Stimulated activated CD4-positive, alpha-beta T cell treated with anti-CD3 and anti-CD28 coated beads, TNF-alpha, amount 100 ng/mL, for 24 hours (primary cell): ENCODE measurements around the gene SCAPER.
A peak's percentile ranks its signal among the peaks of the same experiment; 100 is the strongest.
"Not testable (repeated sequence)": the region's sequence is repeated elsewhere in the genome, so short reads cannot be mapped to it uniquely, and the experiment has no call there.

Experiments
- DNase-seq, 3 experiments: peaks; one replicate each; pipeline ENCODE4 v3.0.0-alpha.2; 2020; ENCODE audit warnings: low read depth in 3 of 3

The SCAPER gene

DNA sequence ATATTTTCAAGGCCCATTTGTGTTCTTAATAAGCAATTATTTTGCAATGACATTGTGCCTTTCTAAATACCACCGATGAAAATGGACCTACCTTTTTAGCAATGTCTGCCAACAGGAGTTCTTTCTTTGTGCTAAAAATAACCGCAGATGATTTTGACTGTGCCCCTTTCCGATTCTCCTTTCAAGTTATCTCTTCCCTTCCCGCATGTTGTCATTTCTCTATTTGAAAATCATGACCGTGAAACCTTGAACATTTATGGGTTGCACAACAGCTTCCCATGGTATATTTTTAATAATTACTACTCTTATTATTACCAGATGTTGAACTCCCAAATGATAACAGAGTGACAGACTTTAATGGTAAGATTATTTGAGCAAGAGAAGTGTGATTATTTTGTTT is 583.5 kb downstream of the SCAPER start:
- DNase-seq = no peak

DNA sequence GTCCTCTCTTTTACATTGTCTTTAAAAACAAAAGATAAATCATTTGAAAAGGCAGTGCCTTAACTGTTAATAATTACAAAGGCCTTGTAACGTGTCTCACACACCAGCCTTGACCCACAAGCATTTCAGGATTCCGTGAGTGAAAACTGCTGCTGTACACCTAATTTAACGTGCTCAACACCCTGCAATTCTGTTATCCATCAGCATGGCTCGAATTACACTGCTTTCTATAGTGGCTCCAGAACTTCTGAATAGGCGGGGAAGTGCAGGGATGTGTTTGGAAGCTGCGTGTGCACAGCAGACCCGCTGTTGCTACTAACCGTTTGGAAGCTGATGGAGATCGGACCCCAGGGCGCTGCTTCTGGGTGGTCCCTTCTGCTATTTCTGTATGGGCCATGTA is 584.0 kb downstream of the SCAPER start:
- DNase-seq = no peak

DNA sequence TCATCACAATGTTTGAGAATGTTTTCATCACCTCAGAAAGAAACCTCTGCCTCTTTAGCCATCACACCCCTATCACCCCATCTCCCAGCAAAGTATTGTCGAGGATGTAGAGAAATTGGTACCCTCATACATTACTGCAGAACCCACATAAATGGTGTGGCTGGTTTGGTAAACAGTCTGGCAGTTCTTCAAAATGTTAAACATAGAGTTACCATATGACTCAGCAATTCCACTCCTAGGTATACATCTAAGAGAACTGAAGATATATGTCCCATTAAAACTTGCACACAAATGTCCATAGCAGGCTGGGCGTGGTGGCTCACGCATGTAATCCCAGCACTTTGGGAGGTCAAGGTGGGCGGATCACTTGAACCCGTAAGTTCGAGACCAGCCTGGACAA is 585.1 kb downstream of the SCAPER start:
- no peak for DNase-seq

DNA sequence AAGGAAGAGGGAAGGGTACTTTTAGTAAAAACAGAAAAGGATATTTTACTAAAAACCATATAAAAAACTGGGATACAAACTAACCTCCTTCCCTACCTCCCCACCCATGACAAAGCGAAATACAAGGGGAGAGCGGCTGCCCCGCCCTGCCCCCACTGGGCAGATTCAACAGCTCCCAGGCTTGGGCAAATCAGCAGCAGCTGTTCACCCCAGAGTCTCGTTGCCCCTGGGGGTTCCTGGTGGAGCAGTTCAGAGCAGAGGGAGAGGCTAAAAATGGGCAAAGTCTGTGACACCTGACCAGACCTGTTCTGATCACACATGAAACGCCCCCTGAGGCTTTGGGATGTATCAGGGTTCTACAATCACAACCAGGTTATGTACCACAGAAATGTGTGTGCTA is 591.4 kb downstream of the SCAPER start:
- DNase-seq = no peak

DNA sequence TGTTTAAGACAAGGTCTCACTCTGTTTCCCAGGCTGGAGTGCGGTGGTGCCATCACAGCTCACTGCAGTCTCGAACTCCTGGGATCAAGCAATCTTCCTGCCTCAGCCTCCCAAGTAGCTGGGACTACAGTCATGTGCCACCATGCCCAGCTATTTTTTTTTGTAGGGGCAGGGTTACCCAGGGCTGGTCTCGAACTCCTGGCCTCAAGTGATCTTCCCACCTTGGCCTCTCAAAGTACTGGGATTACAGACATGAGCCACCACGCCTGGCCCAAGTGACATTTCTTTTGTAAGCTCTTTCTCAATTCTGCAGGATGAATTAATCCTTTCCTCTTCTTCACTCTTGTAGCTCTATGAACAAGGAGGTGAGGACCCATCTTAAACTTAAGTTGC is 592.0 kb downstream of the SCAPER start:
- DNase-seq = not testable (repeated sequence)

DNA sequence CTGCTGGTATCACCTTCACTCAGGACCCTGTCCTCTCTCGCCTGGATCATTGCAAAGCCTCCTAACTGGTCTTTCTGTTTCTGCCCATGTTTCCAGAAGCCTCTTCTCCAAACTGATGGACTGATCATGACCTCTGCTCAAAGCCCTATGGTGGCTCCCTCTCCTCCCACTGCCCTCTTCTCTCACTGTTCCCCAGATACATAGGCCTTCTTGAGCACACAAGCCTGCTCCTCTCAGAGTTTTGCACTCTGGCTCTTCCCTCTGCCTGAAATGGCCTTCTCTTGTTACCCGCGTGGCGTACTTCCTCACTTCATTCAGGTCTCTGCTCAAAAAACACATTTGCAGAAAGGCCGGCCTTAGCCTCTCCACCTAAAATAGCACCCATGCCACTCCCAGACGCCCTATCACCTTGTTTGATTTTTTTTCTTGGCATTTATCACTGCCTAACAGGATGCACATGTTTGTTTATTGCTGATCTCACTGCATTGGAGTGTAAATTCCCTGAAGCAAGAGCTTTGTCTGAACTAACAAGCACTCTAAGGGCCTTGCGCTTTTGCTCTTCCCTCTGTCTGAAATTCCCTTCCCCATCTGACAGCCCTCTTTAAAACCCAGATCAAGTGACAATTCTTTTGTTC is 592.5 kb downstream of the SCAPER start:
- DNase-seq = no peak

DNA sequence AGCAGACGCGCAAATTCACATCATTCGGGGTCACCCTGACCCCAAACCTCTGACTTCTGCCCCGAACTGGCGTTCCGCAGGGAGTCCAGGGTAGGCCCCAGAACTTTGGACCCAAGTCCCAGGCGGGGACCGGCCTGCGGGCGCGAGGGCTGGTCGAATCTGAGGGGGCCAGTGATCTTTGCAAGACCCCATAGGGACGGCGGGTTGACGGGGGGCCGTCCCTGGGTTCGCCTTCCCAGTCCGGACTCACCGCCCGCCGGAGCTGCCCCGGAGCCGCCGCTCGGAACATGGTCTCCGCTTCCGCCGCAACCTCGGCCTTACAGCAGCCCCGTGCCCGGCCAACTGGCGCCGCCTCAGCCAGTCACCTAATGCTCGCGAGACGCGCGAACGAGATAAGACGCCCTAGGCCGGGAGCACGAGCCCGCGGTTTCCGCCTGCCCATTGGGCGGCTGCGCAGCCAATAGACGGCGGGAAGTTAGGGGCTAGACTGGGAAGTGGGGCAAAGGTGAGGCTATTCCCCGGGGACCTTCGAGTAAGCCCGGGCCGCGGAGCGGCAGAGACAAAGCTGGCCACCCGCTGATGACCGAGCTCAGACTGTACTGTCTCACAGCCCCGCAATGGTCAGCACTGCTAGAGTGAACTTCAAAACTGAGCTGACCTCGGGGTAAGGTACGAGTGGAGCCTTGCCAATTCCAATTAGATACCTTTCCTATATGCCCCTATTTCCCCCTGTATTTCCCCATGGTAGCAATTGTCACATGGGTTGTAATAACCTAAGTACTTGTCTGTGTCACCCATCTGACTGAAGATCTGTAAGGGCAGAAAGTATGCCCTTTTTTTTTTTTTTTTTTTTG is 593.8 kb downstream of the SCAPER start, which contains the start of gene ETFA:
Gene ETFA, minus strand, starts transcription at position 370 of the 854 bp plus-strand sequence. Its CDS starts 81 bp downstream, at position 289.
- peak; percentile 82 to 95 (median 85) for DNase-seq

DNA sequence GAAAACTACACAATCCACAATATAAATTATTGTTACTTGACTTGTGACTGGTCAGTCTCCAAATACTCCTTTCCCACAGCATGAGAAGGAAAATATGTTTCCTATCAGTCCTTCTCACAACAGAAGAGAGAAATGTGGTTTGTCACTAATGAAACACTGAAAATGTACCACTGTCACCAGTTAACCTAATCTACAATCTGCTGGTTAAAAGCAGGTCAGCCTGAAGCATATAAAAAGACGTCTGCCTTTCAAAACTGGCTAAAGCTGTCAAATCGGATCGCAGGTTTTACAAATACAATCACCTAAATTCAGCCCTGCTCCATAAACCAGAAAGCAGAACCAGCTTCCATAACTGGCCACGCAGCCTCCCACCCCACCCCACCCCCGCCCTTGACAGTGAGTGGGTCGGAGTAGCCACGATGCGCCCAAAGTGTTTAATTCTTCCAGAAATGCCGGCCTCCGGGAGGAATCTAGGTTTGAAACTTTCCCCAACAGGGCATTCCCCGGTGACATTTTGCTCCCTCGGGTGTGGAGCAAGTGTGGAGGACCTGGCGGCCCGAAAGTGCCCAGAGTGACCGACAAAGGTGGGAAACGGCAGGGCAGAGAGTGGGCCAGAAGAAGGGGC is 594.6 kb downstream of the SCAPER start:
- peak in 1 of 3 experiments; percentile 6 for DNase-seq

DNA sequence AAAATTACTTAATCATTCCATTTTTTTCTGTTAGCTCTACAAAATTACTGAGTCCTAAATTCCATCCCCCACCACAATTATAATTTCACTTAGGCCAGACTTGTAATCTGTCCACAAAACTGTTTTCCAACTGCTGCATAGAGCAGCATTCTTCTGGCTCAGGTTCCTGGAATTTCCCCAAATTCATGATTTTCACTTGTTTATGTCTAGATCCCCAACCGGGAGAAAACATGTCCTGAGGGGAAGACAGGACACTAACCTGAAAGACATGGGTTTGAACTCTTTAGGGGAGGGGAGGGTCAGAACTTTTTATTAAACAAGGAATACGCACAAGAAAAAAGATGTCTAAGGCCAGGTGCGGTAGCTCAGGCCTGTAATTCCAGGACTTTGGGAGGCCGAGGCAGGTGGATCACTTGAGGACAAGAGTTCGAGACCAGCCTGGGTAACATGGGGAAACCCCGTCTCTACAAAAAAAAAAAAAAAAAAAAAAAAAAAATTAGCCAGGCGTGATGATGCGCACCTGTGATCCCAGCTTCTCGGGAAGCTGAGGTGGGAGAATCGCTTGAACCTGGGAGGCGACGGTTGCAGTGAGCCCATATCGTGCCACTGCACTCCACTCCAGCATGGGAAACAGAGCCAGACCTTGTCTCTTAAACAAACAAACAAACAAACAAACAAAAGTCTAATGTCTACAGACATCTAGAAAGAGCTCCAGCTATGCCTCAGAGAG is 595.4 kb downstream of the SCAPER start:
- no peak for DNase-seq

DNA sequence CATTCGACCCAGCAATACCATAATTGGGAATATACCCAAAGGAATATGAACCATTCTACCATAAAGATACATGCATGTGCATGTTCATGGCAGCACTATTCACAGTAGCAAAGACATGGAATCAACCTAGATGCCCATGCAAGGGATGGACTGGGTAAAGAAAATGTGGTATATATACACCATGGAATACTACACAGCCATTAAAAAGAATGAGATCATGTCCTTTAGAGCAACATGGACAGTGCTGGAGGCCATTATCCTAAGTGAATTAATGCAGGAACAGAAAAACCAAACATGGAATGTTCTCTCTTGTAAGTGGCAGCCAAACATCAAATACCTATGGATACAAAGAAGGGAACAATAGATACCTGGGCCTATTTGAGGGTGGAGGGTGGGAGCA is 601.2 kb downstream of the SCAPER start:
- DNase-seq = no peak

DNA sequence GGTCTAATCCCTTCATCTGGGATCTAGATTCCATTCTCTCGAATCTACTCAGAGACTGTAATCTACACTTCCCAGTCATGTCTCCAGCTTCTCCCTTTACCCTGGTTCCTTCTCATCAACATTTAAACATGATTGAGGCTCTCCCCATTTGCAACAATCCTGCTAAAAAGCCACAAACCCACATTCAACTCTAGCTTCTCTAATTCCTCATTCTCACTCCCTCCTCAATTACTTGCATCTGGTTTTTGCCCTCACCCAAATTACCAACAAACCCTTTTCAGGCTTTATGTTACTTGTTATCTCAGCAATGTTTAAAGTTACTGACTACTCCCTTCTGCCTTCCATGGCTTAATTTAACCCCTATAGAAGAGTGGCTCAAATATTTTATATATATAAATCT is 605.4 kb downstream of the SCAPER start:
- no peak for DNase-seq

DNA sequence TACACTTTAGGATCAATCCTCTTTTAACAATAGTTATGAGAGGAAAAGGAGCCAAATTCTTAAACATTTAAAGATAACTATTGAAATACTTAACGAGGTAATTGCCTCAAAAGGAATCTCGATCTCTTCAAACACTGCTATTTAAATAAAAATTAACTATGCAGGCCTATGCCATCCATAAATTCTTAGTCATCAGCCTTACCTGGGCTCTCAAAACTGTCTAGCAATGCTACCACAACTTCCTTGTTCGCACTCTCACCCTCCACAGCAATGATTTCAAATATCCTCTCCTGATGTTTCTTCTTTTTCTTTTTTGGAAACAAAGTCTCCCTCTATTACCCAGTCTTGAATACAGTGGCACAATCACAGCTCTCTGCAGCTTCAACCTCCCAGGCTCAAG is 606.2 kb downstream of the SCAPER start:
- DNase-seq = no peak

DNA sequence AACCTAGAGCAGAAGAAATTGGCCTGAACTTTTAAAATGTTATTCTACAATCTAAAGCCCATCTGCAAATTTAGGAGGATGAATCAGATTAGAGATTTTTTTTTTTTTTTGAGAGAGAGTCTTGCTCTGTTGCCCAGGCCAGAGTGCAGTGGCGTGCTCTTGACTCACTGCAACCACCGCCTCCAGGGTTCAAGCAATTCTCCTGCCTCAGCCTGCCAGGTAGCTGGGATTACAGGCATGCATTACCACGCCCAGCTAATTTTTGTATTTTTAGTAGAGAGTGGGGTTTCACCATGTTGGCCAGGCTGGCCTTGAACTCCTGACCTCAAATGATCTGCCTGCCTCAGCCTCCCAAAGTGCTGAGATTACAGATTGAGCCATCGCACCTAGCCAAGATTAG is 607.2 kb downstream of the SCAPER start:
- DNase-seq = not testable (repeated sequence)
